Activated CD8-positive, alpha-beta memory T cell treated with anti-CD3 and anti-CD28 coated beads for 24 hours (primary cell): ENCODE measurements around the gene CCT2.
"Not testable (repeated sequence)": the region's sequence is repeated elsewhere in the genome, so short reads cannot be mapped to it uniquely, and the experiment has no call there.

Experiments used
- DNase-seq: peaks from one replicate; pipeline ENCODE4 v3.0.0-alpha.2; 2020

CCT2 gene

DNA sequence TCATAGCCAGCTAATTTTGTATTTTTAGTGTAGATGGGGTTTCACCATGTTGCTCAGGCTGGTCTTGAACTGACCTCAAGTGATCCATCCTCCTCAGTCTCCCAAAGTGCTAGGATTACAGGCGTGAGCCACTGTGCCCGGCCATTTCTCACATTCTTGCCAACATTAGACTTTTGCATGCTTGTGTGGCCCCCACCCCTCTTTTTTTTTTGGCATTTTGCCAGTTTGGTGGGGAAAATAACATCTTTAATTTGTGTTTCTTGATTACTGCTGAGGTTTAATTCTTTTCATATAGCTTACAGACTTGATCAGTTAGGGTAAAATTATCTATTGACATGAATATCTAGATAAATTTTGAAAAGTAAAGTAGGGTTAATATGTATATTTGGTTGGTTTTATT is 3.8 kb downstream of the CCT2 start:
- no peak for DNase-seq

- no peak for DNase-seq
These were observed 10.4 kb downstream of the CCT2 start for GRCh38 chr12:69595689-69596088.

DNA sequence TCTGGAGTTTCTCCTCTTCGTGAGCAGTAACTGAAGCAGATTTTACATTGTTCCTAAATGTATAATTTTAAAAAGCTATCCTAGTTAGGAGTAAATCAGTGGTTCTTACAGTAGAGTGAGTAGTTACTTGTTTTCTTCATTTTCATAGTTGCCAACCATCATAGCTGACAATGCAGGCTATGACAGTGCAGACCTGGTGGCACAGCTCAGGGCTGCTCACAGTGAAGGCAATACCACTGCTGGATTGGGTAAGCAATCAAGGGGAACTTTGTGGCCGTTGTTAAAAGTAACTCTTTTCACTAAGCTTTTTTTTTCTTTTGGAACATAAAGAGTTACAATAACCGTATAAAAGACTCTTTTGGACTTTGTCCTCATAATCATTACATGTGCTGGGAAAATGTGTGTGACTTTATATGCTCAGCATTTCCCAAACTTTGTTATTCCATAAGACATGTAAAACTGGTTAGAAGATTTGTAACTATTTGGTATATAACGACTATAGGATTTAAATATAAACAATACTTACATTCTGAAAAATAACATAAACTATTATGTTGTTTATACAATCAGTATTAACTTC is 13.0 kb downstream of the CCT2 start:
- no peak for DNase-seq

GRCh38 chr12:69600804-69601203 is 15.5 kb downstream of the CCT2 start:
- no peak for DNase-seq

GRCh38 chr12:69601962-69602685 is 16.9 kb downstream of the CCT2 start:
- DNase-seq: no peak

GRCh38 chr12:69602954-69603353 is 17.7 kb downstream of the CCT2 start:
- DNase-seq: no peak

DNA sequence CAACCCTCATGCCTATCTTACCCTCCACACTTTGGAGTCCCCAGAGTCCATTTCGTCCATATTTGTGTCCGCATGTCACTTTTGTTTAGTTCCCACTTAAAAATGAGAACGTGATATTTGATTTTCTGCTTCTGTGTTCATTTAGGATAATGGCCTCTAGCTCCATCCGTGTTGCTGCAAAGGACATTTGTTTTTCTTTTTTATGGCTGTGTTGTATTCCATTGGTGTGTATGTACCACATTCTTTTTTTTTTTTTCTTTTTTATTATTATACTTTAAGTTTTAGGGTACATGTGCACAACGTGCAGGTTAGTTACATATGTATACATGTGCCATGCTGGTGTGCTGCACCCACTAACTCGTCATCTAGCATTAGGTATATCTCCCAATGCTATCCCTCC is 18.3 kb downstream of the CCT2 start:
- not testable (repeated sequence) for DNase-seq

GRCh38 chr12:69604275-69604674 is 19.0 kb downstream of the CCT2 start:
- not testable (repeated sequence) for DNase-seq

DNA sequence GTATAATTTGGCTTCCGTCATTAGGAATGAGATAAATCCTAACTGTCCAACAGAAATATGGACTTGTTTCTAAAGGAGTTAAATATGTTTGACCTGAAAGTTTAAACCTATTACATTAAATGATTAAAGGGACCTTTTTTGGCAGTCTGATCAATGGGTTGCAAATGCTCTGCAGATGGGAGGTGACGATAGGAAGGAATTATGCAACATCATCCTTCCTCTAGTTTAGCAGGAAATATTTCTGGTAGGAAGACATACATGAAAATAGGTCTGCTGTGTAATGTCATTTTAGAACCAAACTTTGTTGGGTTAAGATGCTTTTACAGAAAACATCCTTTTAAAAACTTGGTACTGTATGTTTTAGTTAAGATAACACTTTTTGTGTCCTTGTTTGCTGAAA is 22.9 kb downstream of the CCT2 start:
- no peak for DNase-seq

DNA sequence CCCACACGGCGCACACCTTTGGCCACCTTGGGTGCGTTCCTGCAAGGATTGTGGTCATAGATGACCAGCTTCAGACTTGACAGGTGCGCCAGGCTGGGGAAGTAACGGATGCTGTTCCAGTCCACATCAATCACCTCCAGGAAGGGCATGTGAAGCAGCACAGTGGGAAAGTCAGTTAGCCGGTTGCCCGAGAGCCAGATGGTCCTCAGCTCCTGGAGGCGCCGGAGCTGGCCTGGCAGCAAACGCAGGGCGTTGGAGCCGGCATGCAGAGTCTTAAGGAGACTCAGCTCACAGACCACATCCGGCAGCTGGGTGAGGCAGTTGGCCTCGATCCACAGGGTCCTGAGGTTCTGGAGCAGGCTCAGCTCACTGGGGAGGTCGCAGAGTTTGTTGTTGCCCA is 24.9 kb downstream of the CCT2 start:
- DNase-seq: no peak

DNA sequence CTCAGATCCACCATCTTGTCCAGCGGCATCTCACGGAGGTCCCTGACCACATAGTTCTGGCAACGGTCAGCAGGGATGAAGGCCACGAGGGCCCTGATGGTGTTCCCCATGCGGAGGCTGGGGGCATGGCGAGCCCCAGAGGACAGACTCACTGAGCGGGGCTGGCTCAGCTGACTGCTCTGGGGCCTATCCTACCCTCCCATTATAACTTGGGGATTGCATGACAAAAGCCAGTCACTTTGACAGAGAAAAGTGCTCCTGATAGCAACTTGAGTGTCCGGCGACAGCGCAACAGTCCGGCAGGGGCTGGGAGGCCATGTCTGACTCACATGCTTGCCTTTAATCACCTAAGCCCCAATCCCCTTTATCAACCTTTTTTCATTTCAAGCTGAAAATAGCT is 25.5 kb downstream of the CCT2 start, which contains the start of gene LRRC10:
TSS of gene LRRC10 (minus strand) at position 179 of the 400 bp plus-strand sequence. CDS start at position 110, 69 bp downstream.
- no peak for DNase-seq

DNA sequence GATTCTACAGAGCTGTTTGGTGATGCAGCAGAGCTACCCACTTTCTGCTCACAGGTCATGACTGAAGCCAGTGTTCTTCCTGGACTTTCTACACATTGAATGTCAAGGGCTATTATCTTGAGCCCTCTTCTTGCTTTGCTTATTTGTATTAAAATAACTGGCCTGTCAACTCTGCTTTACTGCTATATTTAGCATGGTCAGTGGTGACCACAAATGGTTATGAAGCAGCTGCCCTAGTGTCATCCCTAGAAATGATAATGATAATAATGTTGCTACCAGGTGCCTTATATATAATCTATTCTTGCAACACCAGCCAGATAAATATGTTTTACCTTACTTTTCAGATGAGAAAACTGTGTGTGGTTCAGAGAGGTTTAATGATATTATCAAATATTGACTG is 28.1 kb downstream of the CCT2 start:
- no peak for DNase-seq

GRCh38 chr12:69616025-69616424 is 30.8 kb downstream of the CCT2 start:
- no peak for DNase-seq

- no peak for DNase-seq
These were observed 33.8 kb downstream of the CCT2 start for GRCh38 chr12:69619050-69619449.

- no peak for DNase-seq
These were observed 34.8 kb downstream of the CCT2 start for GRCh38 chr12:69620077-69620476.

- DNase-seq: no peak
These were observed 35.7 kb downstream of the CCT2 start for GRCh38 chr12:69620921-69621320.

- DNase-seq: no peak
These were observed 36.3 kb downstream of the CCT2 start for GRCh38 chr12:69621551-69621950.

DNA sequence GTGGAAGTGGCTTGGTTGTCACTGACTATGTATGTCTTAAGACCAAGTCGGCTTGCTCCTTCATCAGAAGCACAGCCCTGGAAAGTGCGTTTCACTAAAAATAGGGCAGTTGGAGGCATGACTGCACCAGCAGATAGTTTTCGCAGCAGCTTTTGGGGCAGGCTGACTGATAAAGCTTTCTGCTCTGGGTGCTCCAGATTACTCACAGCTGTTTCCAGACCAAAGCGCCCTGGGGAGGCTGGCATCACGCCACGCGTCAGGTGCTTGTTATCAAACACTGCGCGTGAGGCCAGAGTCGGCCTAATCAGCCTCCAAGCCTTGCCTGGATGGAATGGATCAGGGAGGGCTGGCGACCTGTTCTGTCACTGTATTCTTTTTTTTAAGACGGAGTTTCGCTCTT is 38.7 kb downstream of the CCT2 start:
- no peak for DNase-seq

DNA sequence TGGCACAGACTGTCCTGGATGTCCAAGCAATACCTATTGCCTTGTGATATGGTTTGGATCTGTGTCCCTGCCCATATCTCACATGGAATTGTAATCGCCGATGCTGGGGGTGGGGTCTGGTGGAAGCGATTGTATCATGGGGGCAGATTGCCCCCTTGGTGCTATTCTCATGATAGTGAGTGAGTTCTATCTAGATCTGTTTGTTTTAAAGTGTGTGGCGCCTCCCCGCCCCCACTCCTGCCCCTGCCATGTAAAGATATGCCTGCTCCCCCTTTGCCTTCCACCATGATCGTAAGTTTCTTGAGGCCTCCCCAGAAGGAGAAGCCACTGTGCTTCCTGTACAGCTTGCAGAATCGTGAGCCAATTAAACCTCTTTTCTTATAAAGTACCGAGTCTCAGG is 42.2 kb downstream of the CCT2 start:
- DNase-seq: no peak

GRCh38 chr12:69630191-69630590 is 44.9 kb downstream of the CCT2 start:
- no peak for DNase-seq

DNA sequence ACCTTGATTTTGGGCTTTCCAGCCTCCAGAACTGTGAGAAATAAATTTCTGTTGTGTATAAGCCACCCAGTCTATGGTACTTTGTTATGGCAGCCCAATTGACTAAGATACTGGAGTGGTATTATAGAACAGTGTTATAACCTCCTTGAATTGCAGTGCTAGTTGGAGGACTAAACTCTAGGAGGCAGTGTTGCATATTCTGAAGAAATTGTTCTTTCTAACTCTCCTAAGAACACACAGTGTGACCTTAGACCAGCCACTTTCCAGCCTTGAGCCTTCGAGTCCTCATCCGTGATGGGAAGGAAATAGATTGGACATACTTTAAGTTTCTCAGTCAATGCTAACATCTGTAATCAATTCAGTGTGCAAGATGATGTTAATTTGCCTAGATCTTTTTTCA is 47.8 kb downstream of the CCT2 start:
- no peak for DNase-seq

GRCh38 chr12:69639400-69640016 is 54.2 kb downstream of the CCT2 start:
- DNase-seq: peak; percentile 76

- DNase-seq: no peak
These were observed 56.3 kb downstream of the CCT2 start for GRCh38 chr12:69641546-69641945.

GRCh38 chr12:69642531-69642930 is 57.3 kb downstream of the CCT2 start:
- DNase-seq: no peak
